ENCODE measurements around the gene KLHL29.
"Not testable (repeated sequence)": the region's sequence is repeated elsewhere in the genome, so short reads cannot be mapped to it uniquely, and the experiment has no call there.

The KLHL29 gene

GRCh38 chr2:23387845-23388244, 2.9 kb downstream of the KLHL29 start:
- TF ChIP-seq ZFX (IDR thresholded peaks at IDR 0.05) = no peak
- TF ChIP-seq, protein P1, sequence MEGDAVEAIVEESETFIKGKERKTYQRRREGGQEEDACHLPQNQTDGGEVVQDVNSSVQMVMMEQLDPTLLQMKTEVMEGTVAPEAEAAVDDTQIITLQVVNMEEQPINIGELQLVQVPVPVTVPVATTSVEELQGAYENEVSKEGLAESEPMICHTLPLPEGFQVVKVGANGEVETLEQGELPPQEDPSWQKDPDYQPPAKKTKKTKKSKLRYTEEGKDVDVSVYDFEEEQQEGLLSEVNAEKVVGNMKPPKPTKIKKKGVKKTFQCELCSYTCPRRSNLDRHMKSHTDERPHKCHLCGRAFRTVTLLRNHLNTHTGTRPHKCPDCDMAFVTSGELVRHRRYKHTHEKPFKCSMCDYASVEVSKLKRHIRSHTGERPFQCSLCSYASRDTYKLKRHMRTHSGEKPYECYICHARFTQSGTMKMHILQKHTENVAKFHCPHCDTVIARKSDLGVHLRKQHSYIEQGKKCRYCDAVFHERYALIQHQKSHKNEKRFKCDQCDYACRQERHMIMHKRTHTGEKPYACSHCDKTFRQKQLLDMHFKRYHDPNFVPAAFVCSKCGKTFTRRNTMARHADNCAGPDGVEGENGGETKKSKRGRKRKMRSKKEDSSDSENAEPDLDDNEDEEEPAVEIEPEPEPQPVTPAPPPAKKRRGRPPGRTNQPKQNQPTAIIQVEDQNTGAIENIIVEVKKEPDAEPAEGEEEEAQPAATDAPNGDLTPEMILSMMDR (conservative IDR thresholded peaks at IDR 0.05) = no peak
- H3K27ac ChIP-seq = no peak overlapping the region

- H3K27ac ChIP-seq = no peak overlapping the region
- TF ChIP-seq ZFX (IDR thresholded peaks at IDR 0.05) = no peak
- TF ChIP-seq, protein P1 (conservative IDR thresholded peaks at IDR 0.05) = no peak
These were observed 3.3 kb downstream of the KLHL29 start for GRCh38 chr2:23388294-23388693.

GRCh38 chr2:23388756-23389514, 4.0 kb downstream of the KLHL29 start:
- H3K27ac ChIP-seq = no peak overlapping the region
- TF ChIP-seq, protein P1 (conservative IDR thresholded peaks at IDR 0.05) = no peak
- TF ChIP-seq ZFX (IDR thresholded peaks at IDR 0.05) = no peak

DNA sequence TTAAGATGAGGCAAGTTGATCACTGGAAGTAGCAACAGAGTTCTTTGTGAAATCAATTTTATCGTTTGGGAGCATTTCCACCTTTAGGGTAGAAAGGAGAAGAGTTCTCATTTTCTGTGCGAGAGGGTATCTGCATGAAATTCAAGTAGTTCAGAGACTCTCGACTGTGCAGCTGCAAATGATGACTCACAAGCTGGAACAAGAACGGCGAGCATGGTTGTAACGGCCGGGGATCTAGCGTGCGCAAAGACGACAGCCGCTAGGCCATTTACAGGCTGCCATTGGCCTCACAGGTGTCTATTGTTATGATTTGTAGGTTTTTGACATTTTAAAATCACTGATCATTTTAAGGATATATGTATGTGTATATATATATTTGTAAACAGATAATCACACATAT, 5.2 kb downstream of the KLHL29 start:
- TF ChIP-seq, protein P1 (conservative IDR thresholded peaks at IDR 0.05) = no peak
- no peak for TF ChIP-seq ZFX (IDR thresholded peaks at IDR 0.05)
- no peak overlapping the region for H3K27ac ChIP-seq

- not testable (repeated sequence) for H3K27ac ChIP-seq
These were observed 6.3 kb downstream of the KLHL29 start for GRCh38 chr2:23391237-23391736.

DNA sequence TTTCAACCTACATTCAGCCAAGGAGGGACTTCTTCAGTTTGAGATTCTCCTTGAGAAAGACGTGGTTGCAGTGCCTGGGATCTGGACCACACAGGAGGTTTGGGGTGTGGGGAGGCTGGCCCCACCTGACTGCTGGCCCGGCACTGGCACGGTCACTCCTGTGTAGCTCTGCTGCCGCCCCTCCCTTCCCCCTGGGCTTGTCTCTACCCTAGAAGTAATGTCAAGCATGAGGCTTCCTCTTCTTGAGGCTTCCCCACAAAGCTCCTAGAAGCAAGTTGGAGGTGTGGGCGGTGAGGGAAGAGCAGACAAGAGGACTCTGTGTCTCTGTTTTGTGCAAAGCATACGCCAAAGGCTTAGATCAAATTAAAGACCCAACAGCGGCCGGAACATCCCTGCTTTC, 8.7 kb downstream of the KLHL29 start:
- no peak overlapping the region for H3K27ac ChIP-seq
- TF ChIP-seq, protein P1 (conservative IDR thresholded peaks at IDR 0.05) = no peak
- TF ChIP-seq ZFX (IDR thresholded peaks at IDR 0.05) = no peak

GRCh38 chr2:23394700-23395099, 9.7 kb downstream of the KLHL29 start:
- no peak overlapping the region for H3K27ac ChIP-seq
- no peak for TF ChIP-seq ZFX (IDR thresholded peaks at IDR 0.05)
- TF ChIP-seq, protein P1 (conservative IDR thresholded peaks at IDR 0.05) = no peak

GRCh38 chr2:23397478-23397877, 12.5 kb downstream of the KLHL29 start:
- TF ChIP-seq, protein P1 (conservative IDR thresholded peaks at IDR 0.05) = no peak
- no peak for TF ChIP-seq ZFX (IDR thresholded peaks at IDR 0.05)
- H3K27ac ChIP-seq = no peak overlapping the region
